Stimulated activated CD4-positive, alpha-beta T cell treated with anti-CD3 and anti-CD28 coated beads, TNF-alpha, amount 100 ng/mL, for 4 hours (primary cell): ENCODE measurements around the gene LNX1.

Experiments
- DNase-seq, 3 experiments: peaks; one replicate each; pipeline ENCODE4 v3.0.0-alpha.2; 2020; ENCODE audit warnings: low read depth in 3 of 3

LNX1 gene

GRCh38 chr4:53599632-53600031 lies 8.3 kb upstream of the LNX1 start:
- no peak for DNase-seq

GRCh38 chr4:53598901-53599300 lies 7.6 kb upstream of the LNX1 start:
- no peak for DNase-seq

- DNase-seq: no peak
These were observed 7.2 kb upstream of the LNX1 start for GRCh38 chr4:53598483-53598882.

DNA sequence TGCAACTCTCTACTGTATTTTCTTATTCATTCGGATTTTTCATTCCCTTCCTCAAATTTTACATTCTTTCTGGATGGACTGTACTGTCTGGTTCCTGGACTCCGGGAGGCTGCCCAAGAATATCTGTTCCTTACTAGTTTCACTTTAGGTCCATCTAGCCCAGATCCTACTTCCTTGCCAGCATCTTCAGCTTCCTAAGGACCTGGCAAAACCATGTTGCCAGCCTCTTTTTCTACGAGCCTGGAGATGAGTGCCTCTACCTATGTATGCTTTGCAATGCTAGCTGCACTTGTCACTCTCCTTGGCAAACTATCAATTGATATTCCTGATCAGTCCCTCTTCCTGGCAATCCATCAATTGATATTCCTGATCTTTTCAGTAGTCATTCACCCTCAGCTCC lies 5.6 kb upstream of the LNX1 start:
- DNase-seq: no peak

GRCh38 chr4:53595834-53596233 lies 4.5 kb upstream of the LNX1 start:
- DNase-seq: no peak

- DNase-seq: no peak
These were observed 3.9 kb upstream of the LNX1 start for GRCh38 chr4:53595204-53595603.

- no peak for DNase-seq
These were observed 2.5 kb upstream of the LNX1 start for GRCh38 chr4:53593765-53594164.

DNA sequence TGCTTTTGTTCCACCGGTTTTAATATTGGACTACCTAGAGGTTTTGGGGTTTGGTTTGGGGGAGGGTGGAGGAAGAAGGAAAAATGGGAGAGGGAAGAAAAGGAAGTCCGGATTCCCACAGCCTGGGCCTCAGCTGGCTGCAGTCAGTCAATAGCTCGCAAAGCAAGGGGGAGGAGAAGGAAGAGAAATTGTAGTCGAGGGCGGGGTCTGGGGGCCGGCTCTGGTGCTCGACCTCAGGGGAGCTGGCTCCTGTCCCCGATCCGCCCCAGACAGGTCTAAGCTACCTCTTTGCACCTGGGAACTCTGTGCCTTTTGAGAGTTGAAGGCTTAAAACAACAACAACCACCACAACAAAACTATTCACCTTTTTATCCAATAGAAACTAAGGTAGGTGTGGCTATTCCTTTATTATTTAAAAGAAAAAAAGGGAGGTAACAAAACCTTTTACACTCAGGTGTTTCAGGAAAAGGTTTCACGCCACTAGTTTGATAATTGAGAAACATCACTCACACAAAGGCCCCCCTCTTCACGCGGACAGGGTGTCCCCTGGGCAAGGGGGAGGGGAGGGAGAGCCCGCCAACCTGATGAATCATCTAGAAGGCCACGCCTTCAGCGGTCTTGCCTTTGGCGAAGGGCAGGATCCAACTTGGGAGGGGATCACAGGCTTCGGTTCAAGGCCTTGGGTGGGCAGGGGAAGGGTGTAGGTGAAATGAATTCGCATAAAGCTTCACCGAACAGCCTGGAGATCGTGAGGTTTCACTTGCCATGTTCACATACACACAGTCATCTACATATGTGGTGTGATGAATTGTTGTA lies 1.6 kb upstream of the LNX1 start:
- no peak for DNase-seq

DNA sequence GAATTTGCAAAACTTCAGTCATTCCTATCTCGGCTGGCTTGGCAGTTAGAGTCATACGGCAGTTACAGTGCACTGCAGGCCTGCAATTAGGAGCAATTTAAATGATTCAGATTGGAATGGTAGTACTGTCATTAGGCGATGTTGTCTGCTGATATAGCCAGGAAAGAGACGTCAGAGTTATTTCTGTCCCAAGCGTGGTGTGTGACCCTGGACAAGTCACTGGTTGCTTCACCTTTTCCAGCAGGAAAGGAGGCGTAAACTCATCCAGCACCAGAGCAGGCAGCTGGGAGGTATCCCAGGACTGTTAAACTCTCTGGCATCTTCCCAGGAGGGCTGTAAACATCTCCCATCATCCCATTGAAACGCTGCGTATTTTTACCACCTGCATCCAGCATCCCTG lies 836 bp upstream of the LNX1 start:
- no peak for DNase-seq

DNA sequence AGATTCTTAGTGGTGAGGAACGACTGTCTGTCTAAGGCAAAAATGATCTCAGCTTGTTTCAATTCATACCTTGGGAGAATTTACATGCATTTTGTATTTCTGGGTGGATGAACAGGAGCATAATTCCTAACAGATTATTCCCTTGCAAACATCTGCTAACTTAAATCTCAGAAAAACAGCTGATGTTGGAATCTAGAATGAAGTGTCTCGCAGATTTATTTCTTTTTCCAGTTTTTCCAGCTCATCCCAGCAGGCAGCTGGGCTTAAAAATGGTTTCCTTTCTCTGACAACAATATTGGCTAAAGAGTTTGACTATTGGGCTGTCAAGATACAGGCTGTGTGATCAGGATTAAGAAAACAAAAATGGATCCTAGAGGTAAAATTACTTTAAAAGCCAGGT lies 1.1 kb downstream of the LNX1 start:
- DNase-seq: no peak

DNA sequence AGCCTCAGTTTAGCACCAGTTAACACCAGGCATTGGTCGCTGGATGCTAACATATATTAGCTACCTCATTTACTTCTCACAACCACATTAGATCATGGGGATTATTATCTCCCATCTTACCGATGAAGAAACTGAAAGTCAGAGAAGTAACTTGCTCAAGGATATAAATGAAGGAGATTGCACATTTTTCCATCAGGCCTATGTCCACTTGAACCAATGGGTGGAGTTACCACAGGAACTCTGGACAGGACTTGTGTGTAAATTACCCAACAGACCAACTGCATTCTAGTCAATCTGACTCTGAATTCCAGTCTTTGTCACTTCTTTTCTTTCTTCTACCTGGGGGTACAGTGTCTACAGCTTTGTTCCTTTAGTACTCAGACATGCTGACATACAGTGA lies 1.8 kb downstream of the LNX1 start:
- no peak for DNase-seq

GRCh38 chr4:53587135-53587534 lies 4.2 kb downstream of the LNX1 start:
- no peak for DNase-seq

- DNase-seq: no peak
These were observed 5.0 kb downstream of the LNX1 start for GRCh38 chr4:53586121-53586816.

DNA sequence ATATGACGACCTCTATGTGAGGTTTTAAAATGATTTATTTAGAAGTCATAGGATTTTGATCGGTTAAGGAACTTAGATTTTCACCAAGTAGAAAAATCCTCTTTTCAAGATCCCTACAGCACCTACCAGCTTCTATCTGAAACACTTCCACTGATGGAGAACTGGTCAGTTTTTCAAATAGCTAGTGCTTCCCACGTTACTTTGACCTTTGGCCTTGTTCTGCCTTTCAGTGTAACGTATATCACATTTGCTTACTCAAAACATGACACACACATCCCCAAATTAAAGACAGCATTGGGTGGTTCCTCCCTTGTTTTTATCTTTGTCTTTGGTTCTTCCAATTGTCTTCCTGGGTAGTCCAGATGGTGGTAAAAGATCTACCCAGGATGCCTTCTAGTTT lies 6.6 kb downstream of the LNX1 start:
- DNase-seq: no peak

- DNase-seq: no peak
These were observed 7.8 kb downstream of the LNX1 start for GRCh38 chr4:53583513-53583912.

GRCh38 chr4:53582194-53582593 lies 9.1 kb downstream of the LNX1 start:
- no peak for DNase-seq

- DNase-seq: no peak
These were observed 11.0 kb downstream of the LNX1 start for GRCh38 chr4:53580274-53580673.

GRCh38 chr4:53579826-53580225 lies 11.5 kb downstream of the LNX1 start:
- no peak for DNase-seq

GRCh38 chr4:53576676-53577372 lies 14.5 kb downstream of the LNX1 start:
- DNase-seq: no peak

- DNase-seq: no peak
These were observed 15.1 kb downstream of the LNX1 start for GRCh38 chr4:53576071-53576617.

GRCh38 chr4:53575552-53575951 lies 15.7 kb downstream of the LNX1 start:
- DNase-seq: no peak

DNA sequence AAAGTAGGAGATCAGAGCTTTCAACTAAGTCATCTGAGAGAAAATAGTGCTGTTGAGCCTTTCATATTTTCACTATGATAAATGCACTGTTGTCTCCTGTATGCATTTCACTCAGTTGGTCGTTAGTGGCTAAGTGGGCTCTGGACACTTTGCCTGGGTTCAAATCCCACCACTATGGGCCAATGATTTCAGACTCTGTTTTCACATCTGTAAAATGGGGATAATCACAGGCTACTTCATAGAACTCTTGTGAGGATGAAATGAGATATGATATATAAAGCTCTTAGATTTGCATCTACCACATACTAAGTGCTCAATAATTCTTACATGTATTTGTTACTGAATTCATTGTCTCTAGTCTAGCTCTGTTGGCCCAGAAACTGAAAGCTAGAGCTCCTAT lies 16.8 kb downstream of the LNX1 start:
- no peak for DNase-seq

DNA sequence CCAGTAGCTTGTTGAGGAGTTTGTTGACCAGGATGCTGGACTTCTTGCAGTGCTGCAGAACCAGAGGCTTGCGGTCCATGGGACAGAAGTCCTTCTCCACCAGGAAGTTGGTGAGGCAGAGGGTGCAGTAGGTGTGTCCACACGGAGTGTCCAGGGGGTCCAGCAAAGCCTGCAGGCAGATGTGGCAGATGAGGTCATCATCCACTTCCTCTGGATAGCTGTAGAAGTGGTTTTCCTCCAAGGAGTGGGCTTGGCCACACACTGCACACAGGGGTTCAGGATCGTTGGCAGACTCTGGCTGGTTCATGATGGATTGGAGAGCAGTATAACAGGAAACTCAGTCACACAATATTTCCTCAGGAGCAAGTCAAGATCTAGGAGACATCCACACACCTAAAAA lies 17.6 kb downstream of the LNX1 start:
- no peak for DNase-seq
